T-helper 2 cell (primary cell): ENCODE measurements around the gene INO80C.

ENCODE experiments used
- DNase-seq, 5 experiments: peaks; one replicate each; pipeline versions ENCODE4 v3.0.0 to v3.0.0-alpha.2; 2012 to 2022
- total RNA-seq, 2 donors: gene quantifications; one replicate each; lab custom pipeline; 2026; lab: John Stamatoyannopoulos, UW

INO80C gene, protein sequence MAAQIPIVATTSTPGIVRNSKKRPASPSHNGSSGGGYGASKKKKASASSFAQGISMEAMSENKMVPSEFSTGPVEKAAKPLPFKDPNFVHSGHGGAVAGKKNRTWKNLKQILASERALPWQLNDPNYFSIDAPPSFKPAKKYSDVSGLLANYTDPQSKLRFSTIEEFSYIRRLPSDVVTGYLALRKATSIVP
- 8.1 to 8.7 reads per million in 2 donors for total RNA-seq

DNA sequence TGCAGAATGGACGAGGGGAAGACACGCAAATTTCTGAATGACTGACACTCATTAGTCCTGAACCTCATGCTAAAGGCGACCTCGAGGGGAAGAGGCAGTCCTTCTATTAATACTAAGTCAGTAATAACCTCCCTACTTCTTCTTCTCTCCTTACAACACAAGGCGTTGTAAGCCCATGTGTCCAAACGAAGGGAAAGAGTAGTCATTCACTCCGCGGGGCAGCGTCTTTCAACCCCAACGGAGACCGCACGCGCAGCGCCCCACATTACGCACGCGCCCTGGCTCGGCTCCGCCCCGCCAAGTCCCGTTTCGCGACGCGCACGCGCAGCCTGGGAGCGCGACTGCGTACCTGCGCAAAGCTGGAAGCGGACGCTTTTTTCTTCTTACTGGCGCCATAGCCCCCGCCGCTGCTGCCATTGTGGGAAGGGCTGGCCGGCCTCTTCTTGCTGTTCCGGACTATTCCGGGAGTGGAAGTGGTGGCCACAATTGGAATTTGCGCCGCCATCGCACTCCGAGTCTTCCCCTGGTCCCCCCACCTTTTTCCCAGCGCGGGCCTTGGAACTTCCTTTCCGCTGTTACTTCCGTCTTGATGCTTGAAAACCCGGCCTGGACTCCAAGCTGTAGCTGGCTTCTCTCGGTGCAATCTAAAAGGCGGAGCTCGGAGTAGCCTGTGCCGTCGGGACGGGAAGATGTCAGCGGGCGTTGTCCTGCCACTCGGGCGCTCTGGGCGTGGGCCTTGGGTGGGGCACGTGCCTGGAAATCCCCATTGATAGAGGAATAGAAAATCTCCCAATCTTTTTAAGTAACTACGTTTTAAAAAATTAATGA lies at the start of gene INO80C:
TSS of gene INO80C (minus strand) at position 591 of the 828 bp plus-strand sequence. CDS start at position 505, 86 bp downstream.
- DNase-seq, result peak; percentile 85 to 97 (median 87)

DNA sequence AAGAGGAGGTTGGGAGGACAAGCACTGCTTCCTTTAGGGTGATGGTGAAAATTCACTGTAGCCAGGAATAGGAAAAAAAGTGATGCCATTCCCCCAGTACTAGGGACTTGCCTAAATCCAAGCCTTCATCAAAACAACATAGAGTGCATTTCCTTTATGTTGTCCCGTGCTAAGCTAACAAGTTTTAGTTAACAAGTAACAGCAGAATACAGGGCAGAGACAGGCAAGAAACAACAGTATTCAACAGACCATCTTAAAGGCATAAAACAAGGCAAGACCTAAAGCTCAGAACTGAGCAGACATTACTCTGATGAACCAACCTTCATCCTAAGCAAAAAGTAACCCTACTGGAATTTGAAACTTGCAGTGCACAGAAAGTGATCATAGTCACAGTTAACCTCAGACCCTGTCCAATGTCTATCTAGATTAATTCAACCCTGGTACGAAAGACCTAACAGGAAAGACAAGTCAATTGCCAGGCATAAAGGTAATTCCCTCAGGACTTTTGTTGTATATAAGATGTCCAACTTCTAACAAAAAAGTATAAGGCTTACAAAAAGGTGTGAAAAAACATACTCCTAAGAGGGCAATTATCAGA lies 49.3 kb upstream of the INO80C start:
- DNase-seq, result no peak

DNA sequence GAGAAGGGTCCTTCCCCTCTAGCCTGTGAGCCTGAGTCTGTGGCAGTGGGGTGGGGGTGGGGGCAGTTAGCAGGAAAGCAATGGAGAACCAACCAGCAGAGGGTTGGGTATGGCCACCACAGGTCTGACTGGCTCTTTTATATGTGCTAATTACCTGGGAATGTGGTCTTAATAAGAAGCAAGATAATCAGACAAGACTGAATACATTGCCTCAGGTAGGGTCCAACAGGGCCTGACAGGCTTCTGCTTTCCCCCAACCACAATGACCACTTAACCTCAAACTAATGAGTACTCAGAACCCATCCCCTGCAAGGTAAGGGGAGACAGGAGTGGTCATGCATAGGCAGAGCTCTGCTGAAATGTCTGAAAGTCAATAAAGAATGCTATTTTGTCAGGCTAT lies 44.6 kb upstream of the INO80C start:
- DNase-seq, result no peak

DNA sequence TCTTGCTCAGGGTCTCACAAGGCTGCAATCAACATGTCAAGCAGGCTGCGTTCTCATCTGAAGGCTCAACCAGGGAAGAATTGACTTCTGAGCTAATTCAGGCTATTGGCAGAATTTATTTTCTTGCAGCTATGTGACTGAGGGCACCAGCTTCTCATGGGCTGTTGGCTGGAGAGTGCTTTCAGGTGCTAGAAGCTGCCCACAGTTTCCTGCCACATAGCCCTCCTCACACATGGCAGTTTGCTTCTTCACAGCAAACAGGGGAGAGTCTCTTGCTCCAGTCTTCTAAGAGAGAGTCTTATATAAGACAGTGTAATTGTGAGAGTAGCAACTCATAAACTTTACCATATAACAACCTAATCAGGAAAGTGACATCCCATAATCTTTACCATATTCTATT lies 37.5 kb upstream of the INO80C start:
- peak in 1 of 5 experiments; percentile 38 for DNase-seq

DNA sequence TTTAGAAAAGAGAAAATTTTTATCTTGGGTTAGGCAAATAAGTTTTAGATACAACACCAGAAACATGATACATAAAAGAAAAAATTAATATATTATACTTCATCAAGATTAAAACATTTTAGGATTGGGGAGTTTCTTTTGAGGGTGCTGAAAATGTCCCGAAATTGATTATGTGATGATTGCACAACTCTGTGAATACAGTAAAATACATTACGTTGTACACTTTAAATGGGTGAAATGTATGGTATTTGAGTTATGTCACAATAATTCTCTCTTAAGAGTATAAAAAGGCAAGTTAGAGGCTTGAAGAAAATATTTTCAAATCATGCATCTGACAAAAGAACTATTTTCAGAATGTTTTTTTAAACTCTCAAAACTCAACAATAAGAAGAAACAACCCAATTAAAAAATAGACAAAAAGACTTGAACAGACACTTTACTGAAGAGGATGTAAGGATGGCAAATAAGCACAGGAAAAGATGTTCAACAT lies 36.2 kb upstream of the INO80C start:
- DNase-seq, result no peak

DNA sequence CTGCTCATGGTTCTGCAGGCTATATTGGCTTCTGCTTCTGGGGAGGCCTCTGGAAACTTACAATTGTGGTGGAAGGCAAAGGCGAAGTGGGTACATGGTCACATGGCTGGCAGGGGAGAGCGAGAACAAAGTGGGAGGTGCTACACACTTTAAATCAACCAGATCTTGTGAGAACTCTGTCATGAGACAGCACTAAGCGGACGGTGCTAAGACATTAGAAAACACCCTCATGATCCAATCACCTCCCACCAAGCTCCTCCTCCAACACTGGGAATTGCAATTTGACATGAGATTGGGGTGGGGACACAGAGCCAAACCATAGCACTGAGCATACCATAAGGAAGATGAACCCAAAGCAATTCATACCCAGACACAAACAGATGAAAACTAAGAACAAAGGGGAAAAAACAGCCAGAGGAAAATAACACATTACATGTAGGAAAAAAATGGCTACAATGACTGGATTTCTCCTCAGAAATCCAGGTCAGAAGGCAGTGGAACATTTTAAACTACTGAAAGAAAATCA lies 31.1 kb upstream of the INO80C start:
- DNase-seq, result no peak

DNA sequence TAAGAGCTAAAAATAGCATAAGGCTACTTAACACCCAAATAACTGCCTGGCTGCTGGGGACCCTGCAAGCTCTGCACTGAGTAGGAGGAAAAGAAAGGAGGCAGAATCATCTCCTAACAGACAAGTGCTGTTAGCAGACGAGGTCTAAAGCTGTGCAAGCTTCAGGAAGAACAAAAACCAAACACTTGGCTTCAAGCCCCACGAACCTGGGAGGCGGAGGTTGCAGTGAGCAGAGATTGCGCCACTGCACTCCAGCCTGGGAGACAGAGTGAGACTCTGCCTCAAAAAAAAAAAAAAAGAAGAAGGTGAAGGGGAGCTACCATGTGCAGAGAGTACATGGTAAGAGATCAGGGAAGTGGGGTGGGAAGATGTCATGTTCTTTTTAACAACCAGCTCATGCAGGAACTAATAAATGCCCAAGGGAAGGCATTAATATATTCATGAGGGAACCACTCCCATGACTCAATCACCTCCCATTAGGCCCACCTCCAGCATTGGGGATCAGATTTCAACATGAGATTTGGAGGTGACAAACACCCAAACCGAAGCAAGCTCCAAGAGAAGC lies 28.8 kb upstream of the INO80C start:
- DNase-seq, result no peak

DNA sequence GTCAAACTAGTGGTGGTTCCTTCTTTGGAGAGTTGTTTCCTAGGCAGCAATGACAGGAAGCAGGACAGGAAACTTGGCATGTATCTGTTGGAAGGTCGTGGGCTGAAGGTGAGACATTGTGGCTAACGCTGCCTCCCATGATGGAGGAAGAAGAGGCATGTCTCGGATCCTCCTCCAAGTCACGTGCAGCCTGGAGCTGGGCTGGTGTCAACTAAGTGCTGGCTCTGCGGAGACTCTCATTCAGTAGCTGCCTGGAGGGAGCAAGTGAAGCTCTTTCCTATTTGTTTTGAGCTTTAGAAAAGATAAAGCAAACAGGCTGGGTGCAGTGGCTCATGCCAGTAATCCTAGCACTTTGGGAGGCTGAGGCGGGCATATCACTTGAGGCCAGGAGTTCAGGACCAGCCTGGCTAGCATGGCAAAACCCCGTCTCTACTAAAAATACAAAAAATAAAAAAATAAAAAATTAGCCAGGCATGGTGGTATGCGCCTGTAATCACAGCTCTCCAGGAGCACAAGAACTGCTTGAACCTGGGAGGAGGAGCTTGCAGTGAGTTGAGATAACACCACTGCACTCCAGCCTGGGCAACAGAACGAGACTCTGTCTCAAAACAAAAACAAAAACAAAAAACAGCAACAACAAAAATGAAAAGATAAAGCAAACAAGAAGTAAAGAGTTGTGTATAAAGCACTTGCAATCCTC lies 28.2 kb upstream of the INO80C start:
- peak in 1 of 5 experiments; percentile 10 for DNase-seq

DNA sequence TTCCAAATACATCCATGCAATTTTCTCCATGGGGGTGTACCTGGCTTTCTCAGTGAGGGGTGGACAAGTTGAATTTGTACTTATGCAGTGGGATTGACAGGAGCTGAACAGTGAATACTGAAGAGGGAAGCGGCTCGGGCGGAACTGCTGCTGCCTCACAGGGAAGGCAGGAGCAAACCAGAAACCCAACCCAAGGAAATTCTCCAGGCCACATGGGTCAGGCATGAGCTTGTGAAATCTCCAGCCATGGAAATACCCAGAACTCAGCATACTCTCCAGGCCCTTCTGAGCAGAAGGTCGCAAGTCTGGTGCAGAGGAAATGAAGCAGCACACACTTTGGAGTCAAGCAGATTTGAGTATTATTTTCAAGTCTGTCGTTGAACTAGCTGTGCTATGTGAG lies 26.5 kb upstream of the INO80C start:
- no peak for DNase-seq

DNA sequence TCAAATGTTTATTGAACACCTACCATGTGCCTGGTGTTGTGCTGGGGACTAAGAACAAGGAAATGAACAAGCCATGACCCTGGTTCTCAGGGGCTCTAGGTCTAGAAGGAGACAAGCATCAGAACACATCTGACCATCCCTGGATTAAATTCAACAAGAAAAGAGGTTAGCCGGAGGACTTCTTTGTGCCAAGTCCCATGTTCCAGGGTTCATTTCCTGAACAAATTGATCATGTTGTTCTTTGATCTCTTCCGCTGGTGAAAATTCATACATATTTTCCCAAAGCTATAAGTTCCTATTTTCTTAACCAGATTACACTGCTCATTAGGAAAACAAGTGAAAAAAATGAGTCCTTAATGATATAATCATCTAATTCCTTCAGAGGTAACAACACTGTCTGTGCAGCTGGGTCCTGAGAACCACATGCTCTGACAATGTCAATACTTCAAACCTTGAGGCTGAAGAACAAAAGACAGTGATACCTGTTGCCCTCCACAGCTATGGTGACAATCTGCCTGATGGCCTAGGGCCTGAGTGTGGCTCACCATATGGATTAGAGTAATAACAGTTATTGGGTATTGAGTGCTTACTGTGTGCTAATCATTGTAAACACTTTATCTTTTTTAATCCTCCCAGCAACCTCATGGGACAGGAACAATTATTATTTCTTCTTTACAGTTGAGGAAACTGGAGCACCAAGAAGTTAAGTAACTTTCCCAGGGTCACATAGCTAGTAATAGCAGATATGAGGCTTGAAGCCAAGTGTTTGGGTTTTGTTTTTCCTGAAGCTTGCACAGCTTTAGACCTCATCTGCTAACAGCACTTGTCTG lies 24.6 kb upstream of the INO80C start:
- no peak for DNase-seq

DNA sequence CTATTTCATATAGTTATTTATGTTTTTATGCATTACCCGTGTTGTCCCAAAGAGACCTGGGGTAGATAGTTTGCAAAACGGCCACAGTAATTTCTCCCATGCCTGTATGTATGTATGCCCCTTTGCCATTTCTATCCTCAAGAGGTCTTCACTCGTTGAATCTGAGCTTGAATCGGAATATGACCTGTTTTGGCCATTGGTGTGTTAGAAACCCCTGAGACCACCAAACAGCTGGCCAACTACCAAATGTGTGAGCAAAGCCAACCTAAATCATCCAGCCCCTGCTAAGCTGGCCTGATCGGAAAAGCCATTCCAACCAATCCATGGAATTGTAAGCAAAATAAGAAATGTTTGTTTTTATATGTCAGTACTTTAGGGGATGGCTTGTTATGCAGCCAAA lies 23.4 kb upstream of the INO80C start:
- DNase-seq, result no peak

DNA sequence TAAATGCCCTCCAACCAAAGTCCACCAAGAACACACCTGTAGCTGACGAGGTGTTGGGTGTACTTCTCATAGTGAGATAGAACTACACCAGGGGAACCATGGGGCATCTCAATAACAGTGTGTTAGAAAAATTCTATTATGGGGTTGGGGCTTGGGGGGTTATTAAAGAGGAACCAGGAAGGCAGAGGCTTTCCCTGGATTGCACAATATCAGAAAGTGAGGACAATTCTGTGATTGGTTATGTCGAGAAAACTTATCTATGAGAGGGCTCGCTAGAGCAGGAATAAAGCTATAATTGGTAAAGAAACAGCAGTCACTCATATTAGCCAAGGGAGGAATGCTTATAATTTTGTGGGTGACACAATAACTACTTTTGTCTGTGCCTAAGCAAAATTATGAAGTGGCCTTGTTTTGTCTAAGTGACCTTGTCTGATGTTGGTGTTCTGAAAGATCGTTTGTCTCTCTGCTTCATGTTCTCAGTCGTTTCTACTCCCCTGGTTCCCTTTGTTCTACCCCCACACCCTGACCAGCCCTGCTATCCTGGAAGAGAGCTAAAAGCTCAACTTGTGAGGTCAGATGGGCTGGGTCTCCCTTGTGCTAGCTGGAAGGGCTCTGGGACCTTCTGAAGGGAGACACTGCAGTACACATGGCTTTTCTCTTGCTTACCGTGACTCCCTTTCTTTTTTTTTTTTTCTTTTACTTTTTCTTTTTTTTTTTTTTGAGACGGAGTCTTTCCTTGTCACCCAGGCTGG lies 21.6 kb upstream of the INO80C start:
- DNase-seq, result no peak

DNA sequence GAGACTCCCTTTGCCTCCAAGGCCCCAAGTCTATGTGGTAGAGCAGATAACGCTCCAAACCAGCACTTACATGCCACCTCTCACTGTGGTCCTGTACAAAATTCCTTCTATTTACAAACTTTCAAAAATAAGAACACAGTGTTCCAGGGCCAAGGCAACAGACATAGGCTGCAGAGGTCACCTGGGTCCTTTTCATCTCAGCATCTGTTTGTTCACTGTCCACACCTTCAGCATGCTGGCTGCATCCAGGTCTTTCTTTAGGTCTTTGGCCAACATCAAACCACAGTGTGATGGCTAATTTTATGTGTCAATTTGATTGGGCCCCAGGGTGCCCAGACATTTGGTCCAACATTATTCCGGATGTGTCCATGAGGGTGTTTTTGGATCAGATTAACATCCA lies 20.0 kb upstream of the INO80C start:
- no peak for DNase-seq

DNA sequence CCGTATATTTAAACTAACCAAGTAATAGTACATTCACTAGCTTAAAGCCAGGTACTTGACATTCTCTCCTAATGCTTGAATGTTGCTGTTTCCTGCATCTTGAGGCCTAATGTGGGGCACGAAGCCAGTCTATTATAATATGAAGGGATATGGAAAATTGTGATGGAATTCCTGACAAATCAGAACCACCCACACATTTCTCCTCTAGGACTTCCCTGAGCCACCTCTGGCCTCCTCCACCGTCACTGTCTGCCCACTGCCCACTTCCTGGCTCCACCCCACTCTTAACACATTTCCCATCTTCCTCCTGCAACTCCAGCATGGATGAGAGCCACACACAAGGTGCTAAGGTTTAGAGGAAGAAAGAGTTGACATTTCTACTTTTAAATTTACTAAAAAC lies 19.0 kb upstream of the INO80C start:
- no peak for DNase-seq

DNA sequence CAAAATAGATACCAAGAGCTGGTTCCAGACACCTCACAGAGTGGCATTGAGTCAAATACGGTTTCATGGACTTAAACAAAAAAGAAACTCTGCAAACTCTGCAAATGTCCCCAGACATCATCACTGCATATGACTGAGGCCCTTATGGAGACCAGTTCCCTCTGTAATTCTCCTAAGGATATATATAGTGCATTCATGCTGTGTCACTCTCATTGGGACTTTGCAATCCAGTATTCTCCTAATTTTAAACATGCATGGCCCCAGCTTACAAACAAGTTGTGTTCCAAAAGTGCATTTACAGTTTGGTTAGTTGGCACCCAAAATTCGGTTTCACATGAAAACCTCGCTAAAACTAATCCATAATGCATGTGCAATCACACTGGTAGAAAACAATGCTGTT lies 18.6 kb upstream of the INO80C start:
- DNase-seq, result no peak

DNA sequence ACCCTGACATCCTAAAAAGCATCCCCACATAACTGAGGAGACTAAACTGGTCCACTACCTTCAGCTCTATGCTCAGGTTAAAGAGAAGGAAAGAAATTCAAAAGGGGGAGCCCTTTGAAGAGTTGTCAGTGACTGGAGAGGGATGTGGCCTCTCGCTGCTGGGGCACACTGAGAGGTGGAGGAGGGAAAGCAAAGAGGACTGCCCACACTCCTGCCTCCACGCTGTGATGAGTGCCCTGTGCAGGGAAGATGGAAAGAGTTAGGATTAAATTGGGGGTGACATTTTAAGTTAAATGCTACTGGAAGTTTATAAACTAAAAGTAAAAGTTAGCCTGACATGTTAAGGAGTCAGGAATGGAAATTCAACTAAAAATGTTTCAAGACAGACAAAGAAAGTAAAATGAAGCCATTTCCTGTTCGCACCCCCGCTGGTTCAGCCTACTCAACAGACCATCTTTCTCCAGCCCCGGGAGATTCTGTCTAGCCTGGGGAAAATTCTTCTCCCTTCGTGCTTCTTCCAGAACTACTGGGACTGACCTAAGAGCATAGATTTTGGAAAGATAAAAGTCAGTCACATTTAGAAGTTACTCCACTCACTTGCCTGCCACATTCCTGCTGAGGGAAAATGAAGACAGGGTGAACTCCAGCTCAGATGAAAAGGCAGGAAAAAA lies 17.8 kb upstream of the INO80C start:
- DNase-seq, result no peak

DNA sequence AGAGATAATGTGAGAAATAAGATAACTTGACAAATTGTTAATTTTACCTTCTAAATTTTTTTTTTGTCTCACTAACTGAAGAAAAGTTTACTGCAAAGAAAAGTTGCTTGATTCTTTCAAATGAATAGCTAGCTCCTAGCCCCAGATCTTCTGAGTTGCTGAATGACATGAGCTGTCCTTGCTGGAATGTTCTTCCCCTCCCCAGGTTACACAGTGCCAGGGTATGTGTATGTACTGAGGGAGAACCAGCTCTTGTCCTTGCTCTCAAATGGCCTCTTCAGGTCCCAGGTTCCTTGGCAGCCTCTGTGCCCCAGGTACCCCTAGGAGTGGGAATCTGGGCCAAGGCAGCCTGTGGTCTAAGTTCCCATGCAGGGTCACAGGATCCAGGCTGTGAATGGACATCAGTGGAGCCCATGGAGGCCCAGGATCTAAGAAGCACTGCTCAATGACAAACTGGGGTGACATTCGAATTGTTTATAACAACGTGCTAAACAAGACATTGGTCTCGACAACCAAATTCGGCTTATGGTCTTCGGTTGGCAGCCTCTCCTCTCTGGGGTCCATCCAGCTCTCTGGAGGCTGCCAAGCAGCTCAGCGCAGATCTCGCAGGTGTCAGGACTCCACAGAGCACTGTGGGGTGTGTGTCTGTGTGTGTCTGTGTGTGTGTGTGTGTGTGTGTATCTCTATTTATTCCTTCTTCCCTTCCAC lies 17.1 kb upstream of the INO80C start:
- DNase-seq, result no peak

DNA sequence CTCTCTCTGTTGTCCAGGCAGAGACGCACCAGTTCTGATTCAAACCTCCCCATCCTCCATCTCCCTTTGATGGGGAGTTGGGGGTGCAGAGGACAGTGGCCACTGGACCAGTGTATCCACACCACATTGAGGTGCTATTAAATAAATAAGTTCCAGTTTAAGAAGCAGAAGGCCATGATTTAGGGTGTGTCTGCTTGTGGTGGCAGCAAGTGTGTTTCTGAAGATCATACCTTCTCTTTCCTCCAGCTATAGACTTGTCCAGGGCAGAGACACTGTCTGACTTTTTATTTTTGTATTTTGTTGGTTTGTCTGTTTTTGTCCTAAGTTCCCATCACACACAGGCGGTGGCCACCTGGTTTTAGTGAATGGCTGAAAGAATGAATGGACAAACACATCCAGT lies 16.5 kb upstream of the INO80C start:
- no peak for DNase-seq

DNA sequence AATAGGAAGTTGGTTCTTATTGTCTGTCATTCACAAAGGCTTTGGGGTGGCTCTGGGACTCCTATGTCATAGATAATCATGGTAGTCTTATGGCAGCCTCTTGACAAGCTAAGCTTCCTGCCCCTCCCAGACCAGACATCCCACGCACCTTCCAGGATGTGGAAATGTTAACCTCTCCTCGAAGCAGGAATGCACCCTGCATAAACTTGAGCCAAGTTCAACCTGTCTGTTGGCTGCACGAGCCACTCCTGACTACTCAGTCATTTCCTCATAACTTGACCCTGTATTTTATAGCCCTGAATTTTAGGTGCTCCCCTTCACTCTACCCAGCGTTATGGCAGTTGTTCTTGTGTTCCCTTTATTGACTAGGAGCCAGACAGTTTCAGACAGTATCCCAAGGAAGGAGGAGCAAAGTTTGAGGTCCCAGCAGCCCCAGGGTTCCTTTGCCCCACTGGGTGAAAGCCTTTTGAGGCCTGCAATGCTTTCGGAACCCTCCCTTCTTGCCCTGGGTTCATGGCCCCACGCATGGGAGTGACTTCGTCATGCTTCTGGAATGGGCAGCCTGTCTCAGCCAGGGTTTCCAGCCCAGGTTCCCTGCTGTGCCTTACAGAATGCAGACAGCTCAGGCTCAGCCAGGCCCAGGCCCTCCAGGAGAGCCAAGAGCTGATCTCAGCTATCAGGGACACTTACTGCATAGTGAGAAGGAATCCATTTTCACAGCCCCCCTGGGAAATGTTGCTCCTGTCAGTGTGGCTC lies 15.6 kb upstream of the INO80C start:
- DNase-seq, result no peak
